Cortex of kidney (tissue), 1 donor: ENCODE results near the gene NFKBIB.

Experiments
- DNase-seq: peaks from one replicate; lab custom pipeline; 2025; lab: John Stamatoyannopoulos, UW

Gene NFKBIB

GRCh38 chr19:38904581-38905539 lies 5.1 kb downstream of the NFKBIB start:
- no peak for DNase-seq

GRCh38 chr19:38905620-38906019 lies 5.9 kb downstream of the NFKBIB start:
- no peak for DNase-seq

GRCh38 chr19:38907227-38907626 lies 7.5 kb downstream of the NFKBIB start:
- no peak for DNase-seq

- no peak for DNase-seq
Observed at GRCh38 chr19:38907670-38908069, 7.9 kb downstream of the NFKBIB start.

GRCh38 chr19:38908911-38909310 lies 9.1 kb downstream of the NFKBIB start:
- DNase-seq = no peak

- no peak for DNase-seq
Observed at GRCh38 chr19:38910488-38910887, 10.7 kb downstream of the NFKBIB start.

GRCh38 chr19:38911388-38912001 lies 11.7 kb downstream of the NFKBIB start:
- no peak for DNase-seq

GRCh38 chr19:38912600-38913514 lies 13.1 kb downstream of the NFKBIB start:
- DNase-seq = no peak

- DNase-seq = no peak
Observed at GRCh38 chr19:38913958-38914357, 14.2 kb downstream of the NFKBIB start.

- no peak for DNase-seq
Observed at GRCh38 chr19:38915329-38916321, 15.9 kb downstream of the NFKBIB start.

GRCh38 chr19:38917516-38917915 lies 17.7 kb downstream of the NFKBIB start:
- no peak for DNase-seq

- no peak for DNase-seq
Observed at GRCh38 chr19:38917921-38918491, 18.2 kb downstream of the NFKBIB start.

- DNase-seq = no peak
Observed at GRCh38 chr19:38918526-38918925, 18.8 kb downstream of the NFKBIB start.

GRCh38 chr19:38919837-38920601 lies 20.2 kb downstream of the NFKBIB start:
- no peak for DNase-seq

GRCh38 chr19:38920602-38921419 lies 21.0 kb downstream of the NFKBIB start:
- DNase-seq = no peak

GRCh38 chr19:38921420-38922274 lies 21.9 kb downstream of the NFKBIB start:
- no peak for DNase-seq

- DNase-seq = no peak
Observed at GRCh38 chr19:38922482-38922881, 22.7 kb downstream of the NFKBIB start.

GRCh38 chr19:38924388-38924787 lies 24.6 kb downstream of the NFKBIB start:
- no peak for DNase-seq
